ENCODE results near the gene TRPM3.

The TRPM3 gene

GRCh38 chr9:71130521-71130920 lies 9.1 kb upstream of the TRPM3 start:
- H3K4me3 ChIP-seq (ENCODE audit: severe bottlenecking) = no peak overlapping the region
- no peaks in the 10 kb centered on the region for H3K4me1 ChIP-seq (ENCODE audit: insufficient read depth, poor library complexity, severe bottlenecking)
- DNase-seq (ENCODE audit: low spot score) (no peak), ATAC-seq (ENCODE audit: low read depth) (no peak)
- H3K27ac ChIP-seq (ENCODE audit: poor library complexity, severe bottlenecking) = no peak overlapping the region
- H3K36me3 ChIP-seq (ENCODE audit: low read depth) = no peaks in the 10 kb centered on the region
- no peak for TF ChIP-seq CTCF (IDR thresholded peaks at IDR 0.05; ENCODE audit: poor library complexity, severe bottlenecking)
- H3K9me3 ChIP-seq (ENCODE audit: severe bottlenecking) = no peaks in the 10 kb centered on the region
- H3K27me3 ChIP-seq (ENCODE audit: insufficient read depth, poor library complexity, severe bottlenecking) = no peaks in the 10 kb centered on the region

GRCh38 chr9:71128796-71129195 lies 7.4 kb upstream of the TRPM3 start:
- no peaks in the 10 kb centered on the region for H3K27me3 ChIP-seq (ENCODE audit: insufficient read depth, poor library complexity, severe bottlenecking)
- no peak overlapping the region for H3K27ac ChIP-seq (ENCODE audit: poor library complexity, severe bottlenecking)
- TF ChIP-seq CTCF (IDR thresholded peaks at IDR 0.05; ENCODE audit: poor library complexity, severe bottlenecking) = no peak
- H3K9me3 ChIP-seq (ENCODE audit: severe bottlenecking) = no peaks in the 10 kb centered on the region
- no peak overlapping the region for H3K4me3 ChIP-seq (ENCODE audit: severe bottlenecking)
- no peaks in the 10 kb centered on the region for H3K4me1 ChIP-seq (ENCODE audit: insufficient read depth, poor library complexity, severe bottlenecking)
- H3K36me3 ChIP-seq (ENCODE audit: low read depth) = no peaks in the 10 kb centered on the region
- DNase-seq (ENCODE audit: low spot score) (no peak), ATAC-seq (ENCODE audit: low read depth) (no peak)

GRCh38 chr9:71127301-71127700 lies 5.9 kb upstream of the TRPM3 start:
- ATAC-seq (ENCODE audit: low read depth) = no peak
- TF ChIP-seq CTCF (IDR thresholded peaks at IDR 0.05; ENCODE audit: poor library complexity, severe bottlenecking) = no peak
- H3K27me3 ChIP-seq (ENCODE audit: insufficient read depth, poor library complexity, severe bottlenecking) = peaks cover 11% of the 10 kb centered on the region

GRCh38 chr9:71122421-71122820 lies 1.0 kb upstream of the TRPM3 start:
- no peak overlapping the region for H3K27ac ChIP-seq (ENCODE audit: poor library complexity, severe bottlenecking)
- H3K36me3 ChIP-seq (ENCODE audit: low read depth) = no peaks in the 10 kb centered on the region
- DNase-seq (ENCODE audit: low spot score) (no peak), ATAC-seq (ENCODE audit: low read depth) (no peak)
- no peak for TF ChIP-seq CTCF (IDR thresholded peaks at IDR 0.05; ENCODE audit: poor library complexity, severe bottlenecking)
- no peaks in the 10 kb centered on the region for H3K9me3 ChIP-seq (ENCODE audit: severe bottlenecking)
- no peak overlapping the region for H3K4me3 ChIP-seq (ENCODE audit: severe bottlenecking)
- no peaks in the 10 kb centered on the region for H3K4me1 ChIP-seq (ENCODE audit: insufficient read depth, poor library complexity, severe bottlenecking)
- peaks cover 40% of the 10 kb centered on the region for H3K27me3 ChIP-seq (ENCODE audit: insufficient read depth, poor library complexity, severe bottlenecking)

More at GRCh38 chr9:71127301-71127700, 5.9 kb upstream of the TRPM3 start:
- no peak for DNase-seq (ENCODE audit: low spot score)
- Histone ChIP-seq H3K4me1 (ENCODE audit: insufficient read depth, poor library complexity, severe bottlenecking) (no peaks in the 10 kb centered on the region), H3K4me3 (ENCODE audit: severe bottlenecking) (no peak overlapping the region), H3K9me3 (ENCODE audit: severe bottlenecking) (no peaks in the 10 kb centered on the region), H3K27ac (ENCODE audit: poor library complexity, severe bottlenecking) (no peak overlapping the region), H3K36me3 (ENCODE audit: low read depth) (no peaks in the 10 kb centered on the region)

- ATAC-seq (ENCODE audit: low read depth) (no peak), DNase-seq (ENCODE audit: low spot score) (no peak)
- Histone ChIP-seq H3K4me3 (ENCODE audit: severe bottlenecking) (no peak overlapping the region), H3K4me1 (ENCODE audit: insufficient read depth, poor library complexity, severe bottlenecking) (no peaks in the 10 kb centered on the region), H3K27me3 (ENCODE audit: insufficient read depth, poor library complexity, severe bottlenecking) (peaks cover 40% of the 10 kb centered on the region), H3K27ac (ENCODE audit: poor library complexity, severe bottlenecking) (no peak overlapping the region), H3K36me3 (ENCODE audit: low read depth) (no peaks in the 10 kb centered on the region), H3K9me3 (ENCODE audit: severe bottlenecking) (no peaks in the 10 kb centered on the region)
- no peak for TF ChIP-seq CTCF (IDR thresholded peaks at IDR 0.05; ENCODE audit: poor library complexity, severe bottlenecking)
Observed at GRCh38 chr9:71122022-71122275, 528 bp upstream of the TRPM3 start.

All from RWPE2 (cell line).